Activated B cell treated with CpG ODN at 0.5 μM for 24 hours (primary cell): ENCODE measurements around the gene CD151. TPM values are rescaled to one million over a fixed set of nuclear protein-coding genes. Genes with fewer than 3 reads are reported as not detected.

ENCODE experiments used
- ATAC-seq: fragments of 200-7000 bp; cut with Tn5 transposase; one replicate; pipeline ENCODE4 v1.10.0; 2021; ENCODE audit warnings: low read depth, mild to moderate bottlenecking, moderate library complexity
- CTCF ChIA-PET: fragments of 350-600 bp; sonication (Branson Sonifier 250); formaldehyde crosslinking; loops from one replicate; lab custom pipeline; 2021; ENCODE audit warnings: antibody characterized with exemption; lab: Charles Lee
- POLR2A ChIA-PET: fragments of 350-600 bp; sonication (Branson Sonifier 250); formaldehyde crosslinking; loops from one replicate; lab custom pipeline; 2021; ENCODE audit warnings: antibody characterized with exemption; lab: Charles Lee
- DNase-seq: peaks from one replicate; pipeline ENCODE4 v3.0.0; 2022
- H3K27ac Mint-ChIP-seq: one replicate; pipeline ENCODE4 v1.8.0; 2020; ENCODE audit warnings: mixed read lengths
- H3K27me3 Mint-ChIP-seq: one replicate; pipeline ENCODE4 v1.8.0; 2021; ENCODE audit warnings: mixed read lengths
- H3K36me3 Mint-ChIP-seq: one replicate; pipeline ENCODE4 v1.8.0; 2021; ENCODE audit warnings: low read depth, mixed read lengths
- H3K4me1 Mint-ChIP-seq: one replicate; pipeline ENCODE4 v1.8.0; 2021; ENCODE audit warnings: mixed read lengths
- H3K4me3 Mint-ChIP-seq: one replicate; pipeline ENCODE4 v1.8.0; 2020; ENCODE audit warnings: mild to moderate bottlenecking, mixed read lengths
- H3K9me3 Mint-ChIP-seq: one replicate; pipeline ENCODE4 v1.8.0; 2020; ENCODE audit warnings: mixed read lengths
- CTCF ChIP-seq: fragments of 200-600 bp; IDR thresholded peaks from one replicate; pipeline ENCODE4 v1.8.0; 2022; ENCODE audit warnings: antibody characterized with exemption, mild to moderate bottlenecking
- intact Hi-C: fragments of 100-400 bp; cut with micrococcal nuclease; formaldehyde crosslinking; loops from one replicate; pipeline ENCODE4 v1.15.1; 2024
- total RNA-seq: library from RNA; stranded (reverse); gene quantifications from 2 replicates; pipeline ENCODE4 v1.2.3, GENCODE V29; 2022

CD151 gene
- total RNA-seq, 1 donor from 2014 or later = 14.4 TPM

- DNase-seq (no peak), ATAC-seq (no peak)
- no peak overlapping the region for H3K4me3 Mint-ChIP-seq
- no peaks in the 10 kb centered on the region for H3K27me3 Mint-ChIP-seq
- POLR2A ChIA-PET = interaction anchor here (0.6 to 5.6 kb wide), 2 partner anchors 15 to 20 kb away, joined by 5 to 104 read pairs; partner anchors contain the start of genes CD151 and CRACR2B
- H3K36me3 Mint-ChIP-seq = peaks cover 31% of the 10 kb centered on the region
- CTCF ChIA-PET = no interaction called here
- H3K4me1 Mint-ChIP-seq = peaks cover 21% of the 10 kb centered on the region
- no peaks in the 10 kb centered on the region for H3K9me3 Mint-ChIP-seq
- H3K27ac Mint-ChIP-seq = no peak overlapping the region
- TF ChIP-seq CTCF = no peak
- intact Hi-C loops = no loop called here
Observed at GRCh38 chr11:815675-816432, 16.9 kb upstream of the CD151 start.

- TF ChIP-seq CTCF = no peak
- no peak for ATAC-seq
- DNase-seq = no peak
- Mint-ChIP-seq H3K27ac (no peak overlapping the region), H3K9me3 (no peaks in the 10 kb centered on the region), H3K4me3 (no peak overlapping the region), H3K36me3 (peaks cover 25% of the 10 kb centered on the region), H3K27me3 (no peaks in the 10 kb centered on the region), H3K4me1 (peaks cover 20% of the 10 kb centered on the region)
- POLR2A ChIA-PET = interaction anchor here (0.6 to 5.6 kb wide), 2 partner anchors 15 to 20 kb away, joined by 5 to 104 read pairs; partner anchors contain the start of genes CD151 and CRACR2B
- intact Hi-C loops = no loop called here
- CTCF ChIA-PET = no interaction called here
Observed at GRCh38 chr11:816433-816779, 16.3 kb upstream of the CD151 start.

- H3K27me3 Mint-ChIP-seq = no peaks in the 10 kb centered on the region
- peaks cover 12% of the 10 kb centered on the region for H3K36me3 Mint-ChIP-seq
- H3K9me3 Mint-ChIP-seq = no peaks in the 10 kb centered on the region
- TF ChIP-seq CTCF = no peak
- H3K4me1 Mint-ChIP-seq = peaks cover 14% of the 10 kb centered on the region
- POLR2A ChIA-PET = interaction anchor here (0.9 to 5.6 kb wide), 16 partner anchors 8 to 282 kb away, joined by 3 to 104 read pairs (median 7); partner anchors contain the start of genes CD151, CRACR2B, DEAF1 and LRRC56
- DNase-seq (no peak), ATAC-seq (no peak)
- CTCF ChIA-PET = no interaction called here
- H3K4me3 Mint-ChIP-seq = peak within 1 kb of the TSS; percentile 85
- H3K27ac Mint-ChIP-seq = peak within 1 kb of the TSS; percentile 41
- intact Hi-C loops = loop anchor here (1.0 kb wide), 2 partner anchors 9 to 20 kb away; partner anchors contain the start of genes RPLP2 and SLC25A22
Observed at GRCh38 chr11:818396-819128, 14.2 kb upstream of the CD151 start, which contains the start of gene PNPLA2. Gene PNPLA2 (plus strand): TSS chr11:818914. CDS start chr11:819719, 805 bp downstream.

GRCh38 chr11:819129-819931, 13.4 kb upstream of the CD151 start:
- ATAC-seq = peak; percentile 85
- CTCF ChIA-PET = interaction anchor here (1.0 kb wide), 1 partner anchor 24 kb away, joined by 4 read pairs; the partner anchor contains the start of gene TSPAN4

More at GRCh38 chr11:819129-819931, 13.4 kb upstream of the CD151 start:
- Mint-ChIP-seq H3K9me3 (no peaks in the 10 kb centered on the region), H3K27ac (no peak overlapping the region), H3K27me3 (no peaks in the 10 kb centered on the region), H3K4me3 (peak overlapping the region; percentile 85), H3K4me1 (peaks cover 14% of the 10 kb centered on the region), H3K36me3 (peaks cover 13% of the 10 kb centered on the region)
- no peak for TF ChIP-seq CTCF
- intact Hi-C loops = loop anchor here (1.0 kb wide), 2 partner anchors 10 to 21 kb away; partner anchors contain the start of genes RPLP2 and SLC25A22
- DNase-seq = peak; percentile 95
- POLR2A ChIA-PET = interaction anchor here (0.5 to 5.6 kb wide), 20 partner anchors 9 to 719 kb away, joined by 3 to 104 read pairs (median 6); partner anchors contain the start of genes AP2A2, CD151, CRACR2B and DEAF1
